ENCODE results near the gene GLIPR2.

GLIPR2 gene

DNA sequence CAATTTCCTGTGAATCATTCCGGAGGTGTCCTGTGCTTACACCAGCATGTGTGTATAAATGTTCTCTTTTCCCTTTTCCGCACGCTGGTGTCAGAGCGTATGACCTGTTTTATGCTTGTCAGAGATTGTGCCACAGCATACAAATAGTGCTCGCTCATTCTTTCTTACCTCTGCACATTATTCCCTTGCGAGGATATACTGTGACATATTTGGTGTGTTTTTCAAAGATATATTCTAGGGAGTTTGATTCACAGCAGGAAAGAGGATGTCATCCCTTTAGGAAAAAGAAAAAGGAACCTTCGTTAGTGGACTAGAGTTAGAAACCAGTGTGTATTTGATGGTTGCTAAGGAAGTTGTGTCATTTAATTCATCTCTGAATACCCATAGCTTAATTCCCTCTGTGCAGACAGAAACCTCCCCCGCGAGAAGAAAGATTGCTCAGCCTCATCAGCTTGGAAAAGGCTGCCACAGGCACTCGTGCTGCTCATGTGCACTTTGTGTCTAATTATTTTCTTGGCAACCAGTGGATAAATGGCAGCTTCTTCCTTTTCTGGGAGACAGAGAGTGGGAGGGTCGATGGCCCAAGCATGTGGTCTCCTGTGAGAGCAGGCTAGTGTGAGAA, 17.9 kb downstream of the GLIPR2 start:
- TF ChIP-seq EP300 (IDR thresholded peaks at IDR 0.05; ENCODE audit: borderline replicate concordance) (no peak), EGR1 (IDR thresholded peaks at IDR 0.05) (no peak)

DNA sequence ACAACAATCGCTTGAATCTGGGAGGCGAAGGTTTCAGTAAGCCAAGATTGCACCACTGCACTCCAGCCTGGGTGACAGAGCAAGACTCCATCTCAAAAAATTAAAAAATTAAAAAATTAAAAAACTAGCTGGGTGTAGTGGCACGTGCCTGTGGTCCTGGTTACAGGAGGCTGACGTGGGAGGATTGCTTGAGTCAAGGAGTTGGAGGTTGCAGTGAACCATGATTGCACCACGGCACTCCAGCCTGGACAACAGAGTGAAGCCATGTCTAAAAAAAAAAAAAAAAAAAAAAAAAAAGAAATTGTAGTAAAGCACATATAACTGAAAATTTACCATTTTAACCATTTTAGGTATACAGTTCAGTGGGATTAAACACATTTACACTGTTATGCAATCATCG, 19.6 kb downstream of the GLIPR2 start:
- TF ChIP-seq TCF12 (IDR thresholded peaks at IDR 0.05; ENCODE audit: low read depth) (no peak), CREB1 (IDR thresholded peaks at IDR 0.05; ENCODE audit: low read depth) (no peak)

DNA sequence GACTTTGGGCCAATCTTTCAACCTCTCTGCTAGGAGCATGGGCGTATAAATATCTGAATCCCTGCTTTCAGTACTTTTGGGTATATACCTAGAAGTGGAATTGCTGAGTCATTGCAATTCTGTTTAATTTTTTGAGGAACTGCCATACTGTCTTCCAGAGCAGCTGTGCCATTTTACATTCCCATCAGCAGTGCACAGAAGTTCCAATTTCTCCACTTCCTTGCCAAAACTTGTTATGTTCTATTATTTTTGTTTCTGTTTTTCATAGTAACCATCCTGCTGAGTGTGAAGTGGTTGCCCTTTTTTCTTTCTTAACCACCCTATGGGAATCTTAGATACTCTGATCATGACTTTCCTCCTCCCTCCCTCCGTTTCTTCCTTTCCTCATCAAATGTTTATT, 21.6 kb downstream of the GLIPR2 start:
- TF ChIP-seq TAF1 (IDR thresholded peaks at IDR 0.05; ENCODE audit: low read depth), result no peak
- TF ChIP-seq RAD21 (IDR thresholded peaks at IDR 0.05; ENCODE audit: low read depth), result no peak
- no peak for TF ChIP-seq CREB1 (IDR thresholded peaks at IDR 0.05; ENCODE audit: low read depth)
- TF ChIP-seq, protein P1, sequence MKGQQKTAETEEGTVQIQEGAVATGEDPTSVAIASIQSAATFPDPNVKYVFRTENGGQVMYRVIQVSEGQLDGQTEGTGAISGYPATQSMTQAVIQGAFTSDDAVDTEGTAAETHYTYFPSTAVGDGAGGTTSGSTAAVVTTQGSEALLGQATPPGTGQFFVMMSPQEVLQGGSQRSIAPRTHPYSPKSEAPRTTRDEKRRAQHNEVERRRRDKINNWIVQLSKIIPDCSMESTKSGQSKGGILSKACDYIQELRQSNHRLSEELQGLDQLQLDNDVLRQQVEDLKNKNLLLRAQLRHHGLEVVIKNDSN (IDR thresholded peaks at IDR 0.05), result no peak
- TF ChIP-seq, protein P2, sequence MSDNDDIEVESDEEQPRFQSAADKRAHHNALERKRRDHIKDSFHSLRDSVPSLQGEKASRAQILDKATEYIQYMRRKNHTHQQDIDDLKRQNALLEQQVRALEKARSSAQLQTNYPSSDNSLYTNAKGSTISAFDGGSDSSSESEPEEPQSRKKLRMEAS (IDR thresholded peaks at IDR 0.05), result no peak
- no peak for TF ChIP-seq EP300 (IDR thresholded peaks at IDR 0.05; ENCODE audit: borderline replicate concordance)
- TF ChIP-seq YY1 (IDR thresholded peaks at IDR 0.05; ENCODE audit: low read depth), result no peak
- TF ChIP-seq, protein P3, sequence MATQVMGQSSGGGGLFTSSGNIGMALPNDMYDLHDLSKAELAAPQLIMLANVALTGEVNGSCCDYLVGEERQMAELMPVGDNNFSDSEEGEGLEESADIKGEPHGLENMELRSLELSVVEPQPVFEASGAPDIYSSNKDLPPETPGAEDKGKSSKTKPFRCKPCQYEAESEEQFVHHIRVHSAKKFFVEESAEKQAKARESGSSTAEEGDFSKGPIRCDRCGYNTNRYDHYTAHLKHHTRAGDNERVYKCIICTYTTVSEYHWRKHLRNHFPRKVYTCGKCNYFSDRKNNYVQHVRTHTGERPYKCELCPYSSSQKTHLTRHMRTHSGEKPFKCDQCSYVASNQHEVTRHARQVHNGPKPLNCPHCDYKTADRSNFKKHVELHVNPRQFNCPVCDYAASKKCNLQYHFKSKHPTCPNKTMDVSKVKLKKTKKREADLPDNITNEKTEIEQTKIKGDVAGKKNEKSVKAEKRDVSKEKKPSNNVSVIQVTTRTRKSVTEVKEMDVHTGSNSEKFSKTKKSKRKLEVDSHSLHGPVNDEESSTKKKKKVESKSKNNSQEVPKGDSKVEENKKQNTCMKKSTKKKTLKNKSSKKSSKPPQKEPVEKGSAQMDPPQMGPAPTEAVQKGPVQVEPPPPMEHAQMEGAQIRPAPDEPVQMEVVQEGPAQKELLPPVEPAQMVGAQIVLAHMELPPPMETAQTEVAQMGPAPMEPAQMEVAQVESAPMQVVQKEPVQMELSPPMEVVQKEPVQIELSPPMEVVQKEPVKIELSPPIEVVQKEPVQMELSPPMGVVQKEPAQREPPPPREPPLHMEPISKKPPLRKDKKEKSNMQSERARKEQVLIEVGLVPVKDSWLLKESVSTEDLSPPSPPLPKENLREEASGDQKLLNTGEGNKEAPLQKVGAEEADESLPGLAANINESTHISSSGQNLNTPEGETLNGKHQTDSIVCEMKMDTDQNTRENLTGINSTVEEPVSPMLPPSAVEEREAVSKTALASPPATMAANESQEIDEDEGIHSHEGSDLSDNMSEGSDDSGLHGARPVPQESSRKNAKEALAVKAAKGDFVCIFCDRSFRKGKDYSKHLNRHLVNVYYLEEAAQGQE (IDR thresholded peaks at IDR 0.05; ENCODE audit: low read depth), result no peak
- TF ChIP-seq TEAD4 (IDR thresholded peaks at IDR 0.05), result no peak
- no peak for TF ChIP-seq FOXM1 (IDR thresholded peaks at IDR 0.05; ENCODE audit: borderline replicate concordance, low read depth)
- TF ChIP-seq NFIC (IDR thresholded peaks at IDR 0.05), result no peak
- TF ChIP-seq TCF12 (IDR thresholded peaks at IDR 0.05; ENCODE audit: low read depth), result no peak
- TF ChIP-seq CEBPB (IDR thresholded peaks at IDR 0.05), result no peak
- no peak for TF ChIP-seq ZBTB7A (IDR thresholded peaks at IDR 0.05; ENCODE audit: low read depth)

DNA sequence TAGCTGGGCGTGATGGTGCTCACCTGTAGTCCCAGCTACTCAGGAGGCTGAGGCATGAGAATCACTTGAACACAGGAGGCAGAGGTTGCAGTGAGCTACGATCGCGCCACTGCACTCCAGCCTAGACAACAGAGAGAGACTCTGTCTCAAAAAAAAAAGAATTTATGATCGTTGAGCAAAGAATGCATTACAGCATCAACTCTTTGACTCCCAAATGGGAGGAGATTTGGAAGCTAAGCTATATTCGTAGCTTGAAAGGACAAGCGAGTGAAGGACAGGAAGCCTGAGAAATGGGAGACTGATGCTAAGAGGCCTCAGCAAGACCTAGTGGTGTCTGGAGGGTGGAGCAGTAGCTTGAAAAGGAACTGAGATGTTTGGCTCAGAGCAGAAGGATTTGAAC, 22.4 kb downstream of the GLIPR2 start:
- no peak for TF ChIP-seq TCF12 (IDR thresholded peaks at IDR 0.05; ENCODE audit: low read depth)
- no peak for TF ChIP-seq EGR1 (IDR thresholded peaks at IDR 0.05)
- TF ChIP-seq, protein P2 (IDR thresholded peaks at IDR 0.05), result no peak
- TF ChIP-seq CEBPB (IDR thresholded peaks at IDR 0.05), result no peak
- TF ChIP-seq FOXM1 (IDR thresholded peaks at IDR 0.05; ENCODE audit: borderline replicate concordance, low read depth), result no peak
- no peak for TF ChIP-seq ZBTB7A (IDR thresholded peaks at IDR 0.05; ENCODE audit: low read depth)
- TF ChIP-seq YY1 (IDR thresholded peaks at IDR 0.05; ENCODE audit: low read depth), result no peak
- no peak for TF ChIP-seq NFIC (IDR thresholded peaks at IDR 0.05)
- TF ChIP-seq CREB1 (IDR thresholded peaks at IDR 0.05; ENCODE audit: low read depth), result no peak

DNA sequence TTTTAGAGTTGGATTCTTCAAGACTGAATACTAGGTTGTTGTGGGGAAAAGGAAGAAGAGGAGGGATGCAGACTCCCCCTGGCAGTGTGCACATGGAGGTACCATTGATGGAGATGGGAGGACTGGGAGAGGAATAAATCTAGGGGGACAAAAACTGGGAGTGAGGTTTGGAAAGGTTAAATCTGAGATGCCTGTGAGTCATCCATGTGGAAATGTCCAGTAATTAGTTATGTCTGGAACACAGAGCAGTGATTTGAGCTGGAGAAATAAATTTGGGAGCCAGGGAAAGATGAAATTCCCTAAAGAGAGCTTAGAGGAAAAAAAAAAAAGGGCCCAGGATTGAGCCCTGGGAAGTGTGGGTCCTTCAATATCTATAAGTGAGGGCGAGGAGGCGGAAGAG, 24.7 kb downstream of the GLIPR2 start:
- no peak for TF ChIP-seq EP300 (IDR thresholded peaks at IDR 0.05; ENCODE audit: borderline replicate concordance)
- TF ChIP-seq CREB1 (IDR thresholded peaks at IDR 0.05; ENCODE audit: low read depth), result no peak
- TF ChIP-seq CEBPB (IDR thresholded peaks at IDR 0.05), result no peak
- no peak for TF ChIP-seq TAF1 (IDR thresholded peaks at IDR 0.05; ENCODE audit: low read depth)
- no peak for TF ChIP-seq NFIC (IDR thresholded peaks at IDR 0.05)
- TF ChIP-seq RAD21 (IDR thresholded peaks at IDR 0.05; ENCODE audit: low read depth), result no peak
- TF ChIP-seq, protein P3 (IDR thresholded peaks at IDR 0.05; ENCODE audit: low read depth), result no peak
- TF ChIP-seq ZBTB7A (IDR thresholded peaks at IDR 0.05; ENCODE audit: low read depth), result no peak
- no peak for TF ChIP-seq YY1 (IDR thresholded peaks at IDR 0.05; ENCODE audit: low read depth)
- no peak for TF ChIP-seq TEAD4 (IDR thresholded peaks at IDR 0.05)

DNA sequence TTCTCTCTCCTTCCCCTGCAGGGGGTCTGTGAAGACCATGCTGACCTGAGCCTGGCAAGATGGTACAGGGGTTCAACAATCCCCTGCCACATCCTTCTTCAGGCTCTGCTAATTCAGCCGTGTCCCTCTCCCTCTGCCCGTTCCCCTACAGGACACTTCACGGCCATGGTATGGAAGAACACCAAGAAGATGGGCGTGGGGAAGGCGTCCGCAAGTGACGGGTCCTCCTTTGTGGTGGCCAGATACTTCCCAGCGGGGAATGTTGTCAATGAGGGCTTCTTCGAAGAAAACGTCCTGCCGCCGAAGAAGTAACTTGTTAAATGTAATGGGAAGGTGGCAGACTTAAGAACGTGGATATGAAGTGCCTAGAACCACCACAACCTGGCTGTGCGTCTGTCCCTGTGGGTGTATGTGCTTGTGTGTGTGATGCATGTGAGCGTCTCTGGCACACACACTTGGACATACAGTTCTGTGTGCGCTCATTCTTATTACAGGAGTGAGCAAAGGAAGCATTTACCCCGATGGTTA, 25.7 kb downstream of the GLIPR2 start:
- no peak for TF ChIP-seq TCF12 (IDR thresholded peaks at IDR 0.05; ENCODE audit: low read depth)
- no peak for TF ChIP-seq YY1 (IDR thresholded peaks at IDR 0.05; ENCODE audit: low read depth)
- no peak for TF ChIP-seq CREB1 (IDR thresholded peaks at IDR 0.05; ENCODE audit: low read depth)
- no peak for TF ChIP-seq CEBPB (IDR thresholded peaks at IDR 0.05)
- TF ChIP-seq NFIC (IDR thresholded peaks at IDR 0.05), result no peak
- no peak for TF ChIP-seq ZBTB7A (IDR thresholded peaks at IDR 0.05; ENCODE audit: low read depth)
- no peak for TF ChIP-seq RAD21 (IDR thresholded peaks at IDR 0.05; ENCODE audit: low read depth)
- TF ChIP-seq EP300 (IDR thresholded peaks at IDR 0.05; ENCODE audit: borderline replicate concordance), result no peak
- TF ChIP-seq, protein P3 (IDR thresholded peaks at IDR 0.05; ENCODE audit: low read depth), result no peak
- TF ChIP-seq TAF1 (IDR thresholded peaks at IDR 0.05; ENCODE audit: low read depth), result no peak
- TF ChIP-seq EGR1 (IDR thresholded peaks at IDR 0.05), result no peak
- no peak for TF ChIP-seq FOXM1 (IDR thresholded peaks at IDR 0.05; ENCODE audit: borderline replicate concordance, low read depth)
- TF ChIP-seq, protein P1 (IDR thresholded peaks at IDR 0.05), result no peak
- TF ChIP-seq, protein P2 (IDR thresholded peaks at IDR 0.05), result no peak
- no peak for TF ChIP-seq TEAD4 (IDR thresholded peaks at IDR 0.05)
